GM18502 (cell line): ENCODE data around the gene SPTB.

ENCODE experiments used
- ATAC-seq: cut with Tn5 transposase; IDR thresholded peaks from one replicate; pipeline ENCODE4 v1.9.1; 2021; ENCODE audit warnings: mild to moderate bottlenecking; ENCODE audit not compliant: unreplicated experiment, poor library complexity

The SPTB gene

DNA sequence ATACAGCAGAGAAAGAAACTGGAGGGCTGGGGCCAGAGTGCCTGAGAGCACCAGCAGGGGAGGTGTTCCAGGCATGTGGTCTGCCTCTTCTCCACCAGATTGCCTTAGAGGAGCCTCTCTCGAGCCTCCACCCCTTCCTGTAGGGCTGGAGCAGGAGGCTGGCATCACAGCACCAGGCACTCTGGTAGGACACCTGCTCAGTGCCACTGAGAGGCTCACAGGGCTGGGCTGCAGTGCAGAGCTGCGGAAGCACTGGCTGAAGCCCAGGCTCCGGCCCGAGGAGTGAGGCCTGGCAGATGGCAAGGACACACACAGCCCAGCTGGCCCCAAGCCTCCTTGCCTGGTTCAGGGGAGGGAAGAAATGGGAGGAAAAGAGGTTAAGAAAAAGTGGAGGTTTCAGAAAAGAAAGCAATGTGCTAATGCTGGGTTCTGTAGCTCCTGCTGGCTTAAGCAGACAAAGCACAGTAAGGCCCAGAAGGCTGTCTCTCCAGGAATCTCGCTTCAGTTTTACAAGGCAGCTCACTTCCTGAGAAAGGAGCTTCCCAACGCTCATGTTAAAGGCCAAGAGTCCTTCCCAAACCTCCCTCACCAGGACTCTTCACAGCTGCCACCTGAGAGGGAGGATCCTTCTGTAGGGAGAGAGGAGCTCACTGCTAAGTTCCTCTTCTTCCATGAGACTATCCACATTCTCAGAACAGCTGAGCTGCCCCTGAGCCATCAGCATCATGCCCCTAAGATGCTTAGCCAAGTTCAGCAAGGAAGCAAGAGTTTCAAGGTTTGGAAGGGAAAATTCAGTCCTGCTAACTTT is 23.8 kb downstream of the SPTB start:
- ATAC-seq: no peak

DNA sequence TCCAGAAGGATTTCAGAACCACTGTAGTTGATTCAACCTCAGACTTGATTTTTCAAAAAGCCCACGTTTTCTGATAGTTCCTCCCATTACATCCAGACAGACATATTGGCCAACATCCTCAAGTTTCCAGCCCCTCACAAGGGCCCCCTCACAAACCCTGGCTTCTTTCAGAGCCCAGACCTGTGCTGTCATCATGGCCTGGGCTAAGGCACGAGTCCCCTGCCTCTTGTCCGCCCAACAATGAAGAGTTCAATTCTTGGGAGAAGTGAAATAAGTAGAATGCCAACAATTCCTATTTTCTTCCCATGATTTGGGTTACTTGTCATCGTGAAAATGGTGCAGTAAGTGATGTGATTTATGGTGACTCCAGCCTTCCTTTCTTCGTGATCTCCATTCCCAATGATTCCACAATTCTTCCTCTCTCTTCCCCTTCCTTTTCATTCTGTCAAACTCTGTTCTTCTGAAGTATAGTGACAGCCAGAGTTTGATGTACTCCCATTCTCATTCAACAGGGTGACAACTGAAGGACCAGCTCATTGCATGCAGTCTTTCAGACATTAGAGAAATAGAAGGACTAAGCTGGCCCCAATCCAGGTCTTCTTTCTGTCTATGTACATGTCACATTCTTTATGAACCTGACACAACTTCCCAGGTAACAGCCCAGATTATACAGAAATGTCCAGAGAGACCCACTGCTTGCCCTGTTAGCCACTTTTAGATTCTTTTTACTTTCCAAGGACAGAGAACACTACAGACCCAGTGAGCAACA is 29.2 kb downstream of the SPTB start:
- ATAC-seq: no peak

DNA sequence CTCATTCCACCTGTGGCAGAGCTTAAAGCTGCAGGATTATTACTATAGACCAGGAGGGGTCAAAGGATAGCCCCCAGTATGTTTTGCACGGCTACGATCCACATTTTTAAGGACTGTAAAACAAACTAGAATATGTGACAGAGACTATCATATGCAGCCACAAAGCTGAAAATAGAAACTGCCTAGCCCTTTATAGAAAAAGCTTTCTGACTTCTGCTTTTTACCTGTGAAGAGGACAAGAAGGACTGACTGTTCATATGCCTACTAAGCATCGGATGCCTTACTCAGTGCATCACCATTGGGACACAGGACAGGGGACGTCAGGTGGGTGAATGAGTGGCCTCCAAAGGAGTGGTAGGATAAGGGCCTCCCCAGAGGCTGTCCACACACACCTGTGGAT is 29.8 kb downstream of the SPTB start:
- ATAC-seq: no peak

DNA sequence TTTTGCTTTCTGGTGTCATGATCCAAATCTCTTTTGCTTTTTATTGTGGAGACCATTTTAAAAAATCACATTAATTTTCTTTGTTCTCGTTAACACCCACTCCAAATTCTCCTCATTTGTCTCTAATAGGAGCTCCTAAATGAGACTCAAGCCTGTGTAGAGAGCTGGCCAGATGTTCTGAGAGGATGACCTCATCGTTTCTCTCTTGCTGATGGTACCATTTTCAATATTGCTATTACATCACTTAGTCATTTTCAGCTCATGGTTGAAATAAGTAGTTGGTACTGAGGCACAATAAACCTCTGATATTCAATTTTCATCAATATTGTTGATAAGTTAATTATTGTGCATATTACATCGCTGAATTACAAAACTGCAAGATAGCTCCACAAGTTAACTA is 31.5 kb downstream of the SPTB start:
- ATAC-seq: no peak

DNA sequence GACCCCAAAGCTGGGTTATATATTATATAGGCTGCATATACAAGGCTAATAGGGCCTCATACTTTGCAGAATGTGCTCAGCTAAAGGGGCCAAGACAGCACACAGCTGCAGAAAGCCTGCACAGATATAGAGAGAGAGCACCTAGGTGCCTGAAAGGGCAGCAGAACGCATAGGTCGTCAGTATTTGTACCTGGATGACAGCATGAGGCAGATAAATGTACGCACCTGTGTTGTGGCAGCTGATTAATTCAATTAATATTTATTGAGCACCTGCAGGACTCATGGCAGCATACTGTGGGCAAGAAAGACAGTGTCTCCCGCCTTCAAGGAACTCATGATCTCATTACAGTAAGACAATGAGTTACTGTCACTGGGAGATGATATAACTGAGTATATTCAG is 33.4 kb downstream of the SPTB start:
- no peak for ATAC-seq

DNA sequence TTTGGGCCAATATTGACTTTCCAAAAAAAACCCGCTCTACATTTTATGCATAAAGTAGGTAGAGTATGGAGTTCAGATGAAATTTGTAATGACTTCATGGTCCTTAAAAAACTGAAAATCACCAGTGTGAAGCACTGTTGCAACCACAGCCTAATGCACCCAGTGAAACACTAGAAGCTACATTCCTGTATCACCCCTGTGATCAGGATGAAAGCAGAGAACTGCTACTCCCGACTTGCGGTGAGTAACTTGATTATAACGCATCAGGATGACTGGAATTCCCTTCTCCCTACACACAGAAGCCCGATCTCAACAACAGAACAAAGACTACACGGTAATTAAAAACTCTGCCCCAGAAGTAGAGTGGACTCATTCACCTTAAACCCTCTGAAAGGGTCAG is 33.8 kb downstream of the SPTB start:
- ATAC-seq: no peak

DNA sequence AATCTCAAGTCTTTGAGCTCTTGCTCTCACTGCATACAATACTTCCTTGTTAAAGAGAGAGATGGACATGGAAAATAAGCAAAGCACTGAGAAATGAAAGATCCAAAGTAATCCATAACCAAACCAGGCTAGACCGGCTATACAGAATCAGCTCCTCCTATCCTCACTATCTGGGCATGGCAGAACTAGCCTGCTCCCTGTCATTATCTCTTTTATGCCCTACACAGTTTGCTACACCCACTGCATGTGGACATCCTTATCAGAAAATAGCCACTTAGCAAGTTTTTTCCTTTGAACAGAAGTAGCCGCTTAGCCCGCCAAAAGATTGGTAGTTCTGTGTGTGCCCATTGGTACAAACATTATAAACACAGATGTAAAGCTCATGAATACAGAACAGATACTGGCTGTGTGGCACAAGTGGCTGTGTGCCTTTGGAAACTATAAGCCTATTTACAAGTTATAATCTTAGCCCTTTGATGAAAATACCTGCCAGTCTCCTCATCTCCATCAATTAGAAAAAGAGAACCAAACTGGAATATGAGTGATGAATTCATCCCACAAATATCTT is 34.7 kb downstream of the SPTB start:
- ATAC-seq: no peak

DNA sequence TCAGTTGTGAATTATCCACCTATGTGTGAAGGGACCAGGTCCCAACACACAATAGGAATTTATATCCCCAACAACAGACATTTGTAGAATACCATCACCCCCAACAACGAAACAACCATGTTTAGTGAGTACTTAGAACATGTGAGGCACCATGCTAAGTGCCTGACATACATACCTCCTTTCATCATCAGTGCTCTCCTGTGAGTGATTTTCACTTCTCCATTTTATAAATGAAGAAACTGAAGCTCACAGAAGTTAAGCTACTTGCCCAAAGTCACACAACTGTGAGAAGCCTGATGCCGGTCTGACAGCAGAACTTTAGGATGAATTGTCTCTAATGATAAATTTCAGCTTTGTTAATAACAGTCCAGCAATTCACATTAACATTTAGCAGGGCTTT is 35.4 kb downstream of the SPTB start:
- peak; percentile 83 for ATAC-seq

DNA sequence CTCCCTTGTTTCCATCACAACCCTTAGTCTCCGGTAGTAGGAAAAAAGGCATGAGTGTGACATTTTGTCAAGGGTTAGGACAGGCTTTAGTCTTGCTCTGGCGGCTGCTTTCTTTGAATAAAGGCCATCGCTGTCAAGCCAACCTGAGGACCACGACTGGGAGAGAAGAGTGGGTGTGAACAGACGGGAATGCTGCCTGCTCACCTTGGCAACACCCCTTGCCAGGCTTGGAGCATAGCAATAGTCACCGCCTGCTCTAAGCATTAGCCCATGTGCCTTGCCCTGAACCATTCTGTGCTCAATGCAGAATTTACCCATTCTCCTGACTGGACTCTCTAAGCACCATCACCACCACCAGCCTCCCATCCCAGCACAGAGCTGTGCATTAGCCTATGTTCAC is 36.2 kb downstream of the SPTB start:
- ATAC-seq: no peak

DNA sequence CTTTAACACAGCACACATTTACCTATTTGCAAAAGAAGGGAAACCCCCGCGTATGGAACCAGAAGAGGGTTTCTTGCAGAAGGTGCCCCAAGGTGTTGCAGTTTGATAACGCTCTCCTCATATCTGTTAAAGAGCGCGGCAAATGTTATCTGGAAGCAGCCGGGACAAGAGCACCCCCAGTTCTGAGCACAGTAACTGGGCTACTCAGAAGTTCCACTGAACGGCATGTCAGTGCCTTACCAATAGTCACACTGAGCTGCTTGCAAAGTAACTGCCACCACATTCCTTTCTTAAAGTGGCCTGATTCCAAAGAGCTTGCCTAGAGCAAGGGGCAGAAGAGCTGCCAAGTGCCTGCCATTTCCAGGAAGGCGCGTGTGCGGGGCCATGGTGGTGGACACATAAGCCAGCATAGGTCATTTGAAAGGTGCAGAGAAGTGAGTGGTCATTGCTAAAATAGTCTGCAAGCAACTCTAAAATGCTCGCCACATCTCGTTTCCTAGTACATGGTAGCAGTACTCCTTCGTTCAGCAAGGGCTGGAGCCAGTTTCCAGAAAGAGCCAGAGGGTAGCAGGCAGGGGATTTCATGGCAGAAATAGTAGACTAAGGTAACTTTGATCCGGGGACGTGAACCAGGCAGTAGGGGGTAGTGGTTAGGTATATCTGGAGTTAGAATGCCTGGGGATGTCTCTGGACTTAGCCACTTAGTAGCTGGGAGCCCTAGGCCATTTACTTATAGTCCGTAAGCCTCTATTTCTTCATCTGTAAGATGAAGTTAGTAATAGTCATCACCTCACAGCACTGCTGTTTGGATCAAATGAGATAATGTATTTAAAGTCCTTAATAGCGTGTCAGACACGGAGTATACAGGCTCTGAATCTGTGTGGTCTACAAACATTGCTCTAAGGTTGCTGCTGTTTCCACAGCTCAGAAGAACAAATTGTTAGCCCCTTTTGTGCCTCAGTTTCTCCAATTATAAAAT is 37.6 kb downstream of the SPTB start:
- ATAC-seq: no peak

DNA sequence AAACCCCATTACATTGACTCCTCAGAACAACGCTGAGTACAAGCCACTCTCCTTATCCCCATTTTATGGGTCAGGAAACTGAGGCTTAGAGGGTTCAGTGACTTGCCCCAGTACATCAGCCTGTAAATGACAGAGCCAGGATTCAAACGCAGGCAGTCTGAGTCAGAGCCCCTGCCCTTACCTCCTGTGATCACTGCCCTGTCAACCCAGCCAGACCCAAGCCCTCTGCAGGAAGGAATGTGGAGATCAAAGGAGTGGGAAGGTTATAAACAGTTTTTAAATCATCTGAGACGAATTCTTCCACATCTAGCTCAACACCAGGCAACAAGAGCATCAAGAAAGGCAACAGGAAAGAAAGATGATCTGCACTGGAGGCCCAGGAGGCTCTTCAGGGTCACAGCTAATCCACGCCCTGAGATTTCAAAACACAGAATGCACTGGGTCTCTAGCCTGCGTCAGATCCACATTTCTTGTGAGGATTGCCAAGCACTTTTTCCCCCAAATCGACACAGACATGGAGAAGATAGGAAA is 38.5 kb downstream of the SPTB start:
- no peak for ATAC-seq

DNA sequence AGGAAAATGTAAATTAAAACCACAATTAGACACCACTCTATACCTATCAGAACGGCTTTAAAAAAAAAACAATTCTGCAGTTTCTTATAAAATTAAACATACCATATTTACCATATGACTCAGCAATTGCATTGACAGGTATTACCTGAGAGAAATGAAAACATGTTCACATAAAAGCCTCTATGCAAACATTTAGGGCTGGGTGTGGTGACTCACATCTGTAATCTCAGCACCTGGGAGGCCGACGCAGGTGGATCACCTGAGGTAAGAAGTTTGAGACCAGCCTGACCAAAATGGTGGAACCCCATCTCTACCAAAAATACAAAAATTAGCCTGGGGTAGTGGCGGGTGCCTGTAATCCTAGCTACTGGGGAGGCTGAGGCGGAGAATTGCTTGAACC is 41.1 kb downstream of the SPTB start:
- ATAC-seq: no peak

DNA sequence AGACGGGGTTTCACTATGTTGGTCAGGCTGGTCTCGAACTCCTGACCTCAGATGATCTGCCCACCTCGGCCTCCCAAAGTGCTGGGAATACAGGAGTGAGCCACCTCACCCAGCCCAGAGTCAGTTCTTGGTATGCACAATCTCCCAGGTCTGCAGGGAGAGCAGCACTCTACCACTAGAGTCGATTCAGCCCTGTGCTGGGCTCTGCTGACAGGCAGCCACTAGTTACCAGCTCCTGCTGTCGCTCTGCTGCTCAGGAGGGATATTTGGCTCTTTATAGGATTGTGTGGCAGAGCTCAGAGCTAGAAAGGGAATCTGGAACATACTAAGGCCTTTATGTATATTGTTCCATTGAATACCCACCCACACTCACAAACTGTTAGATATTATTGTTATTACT is 44.3 kb downstream of the SPTB start:
- ATAC-seq: no peak

DNA sequence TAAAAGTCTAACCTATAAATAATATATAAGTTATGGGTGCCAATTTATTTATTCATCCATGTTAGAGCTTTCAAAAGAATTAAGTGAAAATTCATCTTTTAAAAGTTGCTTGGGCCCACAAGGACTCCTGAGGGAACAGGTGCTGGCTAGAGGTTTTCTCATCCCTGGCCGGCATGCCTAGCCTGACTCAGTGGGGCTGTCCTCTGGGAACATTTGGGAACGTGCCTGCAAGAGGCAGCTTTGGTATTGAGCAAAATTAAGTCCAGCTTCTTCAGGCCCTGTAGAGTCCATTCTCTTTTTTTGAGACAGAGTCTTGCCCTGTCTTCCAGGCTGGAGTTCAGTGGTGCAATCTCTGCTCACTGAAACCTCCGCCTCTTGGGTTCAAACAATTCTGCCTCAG is 44.7 kb downstream of the SPTB start:
- ATAC-seq: no peak

DNA sequence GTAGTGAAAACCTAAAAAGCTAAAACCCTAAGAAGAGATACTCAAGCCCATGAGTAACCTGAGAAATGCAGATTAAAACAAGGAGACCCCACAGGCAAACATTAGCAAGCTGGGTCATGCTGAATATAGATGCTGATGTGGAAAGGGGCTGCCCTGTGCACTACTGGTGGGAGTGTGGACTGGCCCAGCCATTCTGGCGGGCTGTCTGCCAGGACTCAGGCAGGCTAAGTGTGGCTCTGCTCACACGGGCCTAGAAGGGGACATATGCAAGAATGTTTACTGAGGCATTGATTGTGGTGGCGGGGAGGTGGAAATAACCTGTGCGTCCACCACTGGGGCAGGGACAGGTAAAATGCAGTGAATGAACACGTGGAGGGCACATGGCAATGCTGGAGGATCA is 48.3 kb downstream of the SPTB start:
- no peak for ATAC-seq

DNA sequence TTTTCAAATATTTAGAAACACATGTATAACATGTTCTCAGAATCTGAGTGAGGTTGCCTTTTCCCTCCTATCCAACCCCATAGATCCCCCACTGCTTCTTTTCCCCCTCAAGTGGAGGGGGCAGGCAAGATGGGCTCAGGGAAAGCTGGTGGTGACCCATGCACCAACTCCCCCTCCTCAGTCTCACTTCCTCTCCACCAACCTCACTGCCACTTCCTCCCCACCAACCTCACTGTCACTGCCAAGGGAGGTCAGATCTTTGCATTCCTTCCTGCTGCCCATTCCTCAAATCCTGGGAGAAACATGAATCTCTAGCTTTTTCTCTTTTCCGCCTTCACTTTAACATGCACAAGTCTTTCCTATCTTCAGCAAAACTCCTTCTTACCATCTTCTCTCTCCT is 48.7 kb downstream of the SPTB start:
- no peak for ATAC-seq

DNA sequence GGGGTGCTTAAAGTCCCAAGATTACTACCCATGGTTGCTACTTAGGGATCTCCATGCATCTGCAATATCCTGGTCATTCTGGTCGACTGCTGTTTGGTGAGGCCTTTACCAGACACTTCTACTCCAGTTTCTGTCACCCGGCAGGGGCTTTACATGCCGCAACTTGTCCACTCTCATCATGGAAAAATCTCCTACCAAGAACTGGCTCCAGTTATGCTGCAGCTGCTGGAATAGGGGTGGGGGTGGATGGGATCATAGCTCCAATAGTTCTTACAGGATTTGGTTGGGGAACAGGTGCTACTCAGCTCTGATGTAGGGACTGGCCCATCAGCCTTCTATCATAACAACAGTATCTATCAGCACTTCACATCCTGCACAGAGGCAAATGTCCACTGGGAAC is 51.6 kb downstream of the SPTB start:
- ATAC-seq: no peak

DNA sequence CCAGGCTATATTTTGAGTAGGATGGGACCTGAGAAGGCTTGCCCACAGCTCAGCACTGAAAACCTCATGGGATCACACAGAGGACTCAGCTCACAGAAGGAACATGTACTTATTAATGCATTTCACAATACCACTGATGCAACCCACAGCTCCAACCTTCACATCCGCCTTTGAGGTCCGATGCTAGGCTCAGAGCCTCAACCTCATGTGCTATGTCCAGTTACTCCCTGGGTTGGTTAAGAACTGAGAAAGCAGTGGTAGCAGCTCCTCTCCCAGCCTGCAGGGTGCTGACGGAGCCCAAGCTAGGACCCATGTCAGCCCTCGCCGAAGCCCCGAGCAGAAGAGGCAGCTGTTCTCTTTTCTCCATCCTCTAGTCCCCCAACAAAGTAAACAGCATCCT is 52.9 kb downstream of the SPTB start:
- no peak for ATAC-seq

DNA sequence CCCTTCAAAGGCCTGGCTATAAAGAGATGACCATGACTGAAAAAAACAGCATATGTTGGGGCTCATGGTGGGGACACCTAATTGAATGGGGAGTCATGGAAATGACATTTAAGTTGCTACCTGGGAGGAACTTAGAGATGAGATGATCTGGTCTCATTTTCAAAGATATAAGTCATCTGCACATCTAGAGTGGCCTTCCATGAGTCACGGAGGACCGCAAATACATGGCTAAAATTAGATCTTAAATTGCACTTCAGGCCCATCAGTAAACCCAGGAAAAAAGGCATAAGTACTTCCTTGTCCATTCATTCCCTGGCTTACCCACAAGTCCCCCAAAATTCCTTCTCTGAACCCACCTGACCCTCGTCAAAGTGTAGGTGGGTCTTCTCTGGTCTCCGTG is 53.4 kb downstream of the SPTB start:
- ATAC-seq: no peak

DNA sequence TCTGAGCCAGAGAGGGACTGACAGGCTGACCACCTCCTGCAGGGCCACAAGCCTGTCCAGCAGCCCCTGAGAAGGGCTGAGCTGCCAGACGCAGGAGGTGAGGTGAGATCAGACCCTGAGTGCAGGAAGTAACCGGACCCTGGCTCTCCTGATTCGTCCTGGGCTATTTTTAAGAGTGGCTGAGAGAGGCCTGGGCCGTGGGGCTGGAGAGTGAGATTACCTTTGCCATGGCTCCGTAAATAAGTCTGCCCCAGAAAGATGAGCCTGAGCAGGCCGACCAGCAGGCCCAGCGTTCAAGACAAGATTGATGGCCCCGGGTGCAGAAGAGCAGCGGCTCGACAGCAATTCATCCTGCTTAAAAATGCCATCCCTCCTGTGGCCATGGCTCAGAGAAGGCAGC is 54.2 kb downstream of the SPTB start:
- no peak for ATAC-seq
